Amniotic stem cell (primary cell): ENCODE data around the gene CKM.
"Not testable (repeated sequence)": the region's sequence is repeated elsewhere in the genome, so short reads cannot be mapped to it uniquely, and the experiment has no call there.

Experiments
- DNase-seq: peaks from one replicate; lab custom pipeline; 2025; lab: John Stamatoyannopoulos, UW

Gene CKM

DNA sequence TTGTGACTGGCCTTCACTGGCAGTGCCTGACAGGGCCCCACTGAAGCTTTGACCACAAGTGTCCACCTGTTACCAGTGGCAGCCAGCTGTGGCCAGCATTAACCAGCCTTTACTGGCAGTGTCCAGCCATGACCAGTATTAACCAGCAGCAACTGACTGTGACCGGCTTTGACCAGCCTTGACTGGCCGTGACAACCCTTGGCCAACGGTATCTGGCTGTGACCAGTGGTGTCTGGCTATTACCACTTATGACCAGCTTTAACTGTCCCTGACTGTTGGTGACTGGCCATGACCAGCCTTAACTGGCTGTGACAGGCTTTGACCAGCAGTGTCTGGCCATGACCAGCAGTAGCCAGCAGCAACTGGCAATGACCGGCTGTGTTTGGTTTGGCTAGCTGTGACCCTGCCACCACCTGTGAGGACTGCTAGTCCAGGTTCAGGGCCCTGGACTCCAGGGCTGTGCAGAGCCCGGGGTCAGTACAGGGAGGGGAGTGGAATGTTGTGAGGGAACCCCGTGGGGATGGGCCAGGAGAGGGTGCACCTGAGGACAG is 32.2 kb downstream of the CKM start:
- DNase-seq = no peak

DNA sequence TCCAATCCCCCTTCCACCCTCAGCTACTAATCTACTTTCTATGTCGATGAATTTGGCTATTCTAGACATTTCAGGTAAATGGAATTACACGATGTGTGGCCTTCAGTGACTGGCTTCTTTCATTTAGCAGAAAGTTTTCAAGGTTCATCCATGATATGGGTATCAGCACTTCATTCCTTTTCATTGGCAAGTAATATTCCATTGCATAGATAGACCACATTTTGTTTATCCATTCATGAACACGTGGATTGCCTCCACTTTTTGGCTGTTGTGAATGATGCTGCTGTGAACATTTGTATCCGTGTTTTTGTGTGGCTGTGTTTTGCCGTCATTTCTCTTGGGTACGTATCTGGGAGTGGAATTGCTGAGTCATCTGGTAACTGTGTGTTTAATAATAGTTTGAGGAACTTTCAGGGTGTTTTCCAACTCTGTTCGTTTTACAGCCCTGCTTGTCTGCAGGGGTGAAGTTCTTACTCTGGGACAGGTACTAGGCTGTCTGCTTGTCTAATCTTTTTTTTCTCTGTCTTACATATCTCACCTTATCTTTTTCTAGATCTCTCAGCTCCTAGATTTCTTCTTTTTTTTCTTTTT is 39.1 kb downstream of the CKM start:
- DNase-seq = no peak

DNA sequence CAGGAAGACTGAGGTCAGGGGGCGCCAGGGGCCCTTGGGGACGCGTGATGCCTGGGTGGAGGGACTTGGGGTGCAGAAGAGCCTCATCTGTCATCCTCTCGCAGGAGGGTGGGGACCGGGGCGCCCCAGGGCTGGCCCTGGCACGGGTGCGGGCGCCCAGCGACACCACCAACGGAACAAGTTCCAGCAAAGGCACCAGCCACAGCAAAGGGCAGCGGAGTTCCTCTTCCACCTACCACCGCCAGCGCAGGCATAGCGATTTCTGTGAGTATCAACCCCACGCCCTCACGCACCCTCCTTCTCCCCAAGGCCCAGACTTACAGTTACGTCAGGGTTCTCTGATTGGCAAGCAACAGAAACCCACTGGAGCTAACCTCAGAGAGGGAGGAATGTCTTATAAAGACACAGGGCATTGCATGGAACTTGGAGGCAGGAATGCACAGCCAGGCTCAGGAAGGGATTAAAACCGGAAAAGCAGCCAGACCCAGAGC is 42.2 kb downstream of the CKM start:
- DNase-seq = no peak

DNA sequence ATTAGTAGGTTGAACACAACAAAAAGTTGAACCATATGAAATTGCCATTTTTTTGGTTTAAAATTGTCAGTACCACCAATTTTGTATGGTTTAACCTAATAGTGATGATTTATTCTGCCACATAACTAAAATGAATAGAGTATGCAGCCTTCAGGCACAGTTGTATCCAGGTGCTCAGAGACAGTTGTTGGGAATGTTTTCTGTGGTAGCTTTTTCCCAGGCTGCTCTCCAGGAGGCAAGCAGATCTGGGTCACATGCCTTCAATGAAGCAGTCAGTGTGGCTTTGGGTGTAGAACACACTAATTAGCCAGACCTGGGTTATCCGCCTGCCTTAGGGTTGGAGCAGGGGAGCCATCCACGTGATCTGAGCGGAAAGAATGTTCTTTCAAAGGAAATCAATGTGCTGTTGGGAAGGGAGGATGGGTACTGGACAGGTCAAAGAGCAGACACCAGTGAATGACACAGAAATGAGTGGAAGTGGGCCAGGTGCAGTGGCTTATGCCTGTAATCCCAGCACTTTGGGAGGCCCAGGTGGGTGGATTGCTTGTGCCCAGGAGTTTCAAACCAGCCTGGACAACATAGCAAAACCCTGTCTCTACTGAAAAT is 43.0 kb downstream of the CKM start:
- no peak for DNase-seq

DNA sequence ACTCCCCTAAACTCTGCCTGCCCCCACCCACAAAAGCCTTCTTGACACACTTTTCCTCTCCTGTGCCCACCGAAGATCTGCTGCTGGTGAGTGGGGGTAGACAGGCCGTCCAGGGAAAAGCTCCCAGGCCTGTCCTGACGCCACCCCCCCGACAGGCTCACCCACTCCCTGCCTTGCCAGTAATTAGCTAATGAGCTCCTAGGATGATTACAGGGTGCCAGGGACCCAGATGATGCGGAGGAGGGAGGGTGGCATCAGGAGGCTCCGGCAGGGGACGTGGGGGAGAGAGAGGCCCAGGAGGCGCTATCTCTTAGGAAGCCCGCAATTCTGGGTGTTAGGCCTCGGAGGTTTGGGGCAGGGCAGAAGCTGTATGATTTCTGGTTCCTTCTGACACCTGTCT is 44.6 kb downstream of the CKM start:
- no peak for DNase-seq

DNA sequence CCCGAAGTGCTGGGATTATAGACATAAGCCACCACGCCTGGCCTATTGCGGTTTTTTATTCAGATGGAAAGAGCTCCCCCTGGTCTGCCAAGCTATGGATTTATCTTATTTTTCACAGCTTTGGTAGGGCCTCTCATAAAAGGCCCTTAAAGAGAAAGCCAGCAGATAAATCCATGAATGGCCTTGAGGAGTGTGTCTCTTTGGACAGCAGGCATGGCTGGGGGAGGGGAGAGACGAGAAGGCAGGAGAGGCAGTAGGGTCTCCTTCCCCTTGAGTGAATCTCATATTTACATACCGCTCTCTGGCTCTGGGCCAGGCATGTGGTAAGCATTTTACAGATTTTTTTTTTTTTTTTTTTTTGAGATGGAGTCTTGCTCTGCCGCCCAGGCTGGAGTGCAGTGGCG is 46.4 kb downstream of the CKM start:
- DNase-seq = no peak

DNA sequence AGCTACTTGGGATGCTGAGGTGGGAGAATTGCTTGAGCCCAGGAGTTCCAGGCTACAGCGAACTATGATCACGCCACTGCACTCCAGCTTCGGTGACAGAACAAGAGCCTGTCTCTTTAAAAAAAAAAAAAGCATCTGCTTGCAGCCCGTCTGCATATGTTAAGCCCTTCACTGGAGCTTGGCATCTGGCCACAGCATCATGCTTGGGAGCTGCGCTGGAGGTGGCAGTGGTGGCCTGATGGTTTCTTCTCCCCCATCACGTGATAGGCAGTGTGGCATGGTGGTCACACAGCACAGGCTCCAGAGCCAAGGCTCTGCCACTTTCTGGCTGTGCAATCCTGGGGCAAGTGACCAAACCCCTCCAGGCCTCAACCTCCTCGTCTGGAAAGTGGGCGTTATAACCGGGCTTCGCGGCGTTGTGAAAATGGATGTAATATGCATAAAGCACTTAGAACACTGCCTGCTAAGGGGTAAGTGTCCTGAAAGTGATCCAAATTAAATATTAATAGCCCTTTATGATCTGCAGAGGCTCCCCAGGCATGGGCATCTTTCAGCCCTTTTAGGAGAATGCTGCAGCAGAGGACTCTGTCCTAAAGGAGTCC is 47.2 kb downstream of the CKM start:
- no peak for DNase-seq

DNA sequence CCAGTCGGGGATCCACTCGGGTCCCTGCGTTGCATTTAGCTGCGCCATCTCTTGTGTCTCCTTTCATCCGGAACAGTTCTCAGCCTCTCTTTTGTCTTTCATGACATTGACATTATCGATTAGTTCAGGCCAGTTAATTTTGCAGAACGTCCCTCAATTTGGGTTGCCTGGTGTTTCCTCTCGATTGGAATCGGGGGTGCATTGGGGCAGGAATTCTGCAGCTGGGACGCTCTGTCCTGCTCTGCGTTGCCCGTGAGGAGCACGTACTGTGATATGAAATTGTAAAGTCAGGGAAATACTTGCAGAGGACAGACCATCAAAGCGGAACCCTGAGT is 49.2 kb downstream of the CKM start:
- no peak for DNase-seq

DNA sequence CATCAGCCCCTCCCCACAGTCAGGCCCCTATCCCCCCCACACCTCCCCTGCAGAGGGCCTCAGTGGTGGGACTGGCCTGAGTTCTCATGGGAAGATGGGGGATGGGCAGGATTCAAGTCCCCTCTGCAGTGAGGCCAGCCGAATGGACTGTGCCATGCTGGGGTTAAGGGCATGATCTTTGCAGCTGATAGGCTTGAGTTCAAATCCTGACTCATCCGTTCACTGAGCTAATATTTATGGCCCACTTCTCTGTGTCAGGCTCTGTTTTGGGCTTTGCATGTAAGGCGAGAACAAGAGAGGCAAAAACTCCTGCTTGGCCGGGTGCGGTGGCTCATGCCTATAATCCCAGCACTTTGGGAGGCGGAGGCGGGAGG is 51.0 kb downstream of the CKM start:
- DNase-seq = no peak

DNA sequence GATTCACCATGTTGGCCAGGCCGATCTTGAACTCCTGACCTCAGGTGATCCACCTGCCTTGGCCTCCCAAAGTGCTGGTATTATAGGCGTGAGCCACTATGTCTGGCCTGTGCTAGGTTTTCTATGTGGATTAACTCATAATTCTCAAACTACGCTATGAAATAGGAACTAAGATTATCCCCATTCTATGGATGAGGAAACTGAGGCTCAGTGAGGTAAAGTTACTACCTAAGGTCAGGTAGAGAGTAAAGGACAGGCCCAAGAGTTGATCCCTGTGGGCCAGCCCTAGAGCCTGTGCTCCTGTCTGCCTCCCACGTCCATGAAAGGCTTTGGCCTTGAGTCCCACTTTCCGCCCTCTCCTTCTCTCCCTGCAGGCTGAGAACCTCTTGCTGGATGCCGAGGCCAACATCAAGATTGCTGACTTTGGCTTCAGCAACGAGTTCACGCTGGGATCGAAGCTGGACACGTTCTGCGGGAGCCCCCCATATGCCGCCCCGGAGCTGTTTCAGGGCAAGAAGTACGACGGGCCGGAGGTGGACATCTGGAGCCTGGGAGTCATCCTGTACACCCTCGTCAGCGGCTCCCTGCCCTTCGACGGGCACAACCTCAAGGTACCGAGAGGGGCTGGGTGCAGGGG is 51.5 kb downstream of the CKM start:
- no peak for DNase-seq

DNA sequence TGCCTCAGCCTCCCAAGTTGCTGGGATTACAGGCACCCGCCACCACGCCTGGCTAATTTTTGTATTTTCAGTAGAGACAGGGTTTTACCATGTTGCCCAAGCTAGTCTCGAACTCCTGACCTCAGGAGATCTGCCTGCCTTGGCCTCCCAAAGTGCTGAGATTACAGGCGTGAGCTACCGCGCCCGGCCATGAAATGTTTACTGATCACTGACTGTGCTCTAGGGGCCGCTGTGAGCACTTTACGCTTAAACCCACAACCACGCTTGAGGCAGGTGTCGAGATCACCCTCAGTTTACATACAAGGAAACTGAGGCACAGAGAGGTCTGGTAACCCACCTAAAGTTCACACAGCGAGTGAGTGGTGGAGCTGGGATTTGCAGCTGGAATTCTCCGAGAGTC is 52.7 kb downstream of the CKM start:
- DNase-seq = not testable (repeated sequence)

DNA sequence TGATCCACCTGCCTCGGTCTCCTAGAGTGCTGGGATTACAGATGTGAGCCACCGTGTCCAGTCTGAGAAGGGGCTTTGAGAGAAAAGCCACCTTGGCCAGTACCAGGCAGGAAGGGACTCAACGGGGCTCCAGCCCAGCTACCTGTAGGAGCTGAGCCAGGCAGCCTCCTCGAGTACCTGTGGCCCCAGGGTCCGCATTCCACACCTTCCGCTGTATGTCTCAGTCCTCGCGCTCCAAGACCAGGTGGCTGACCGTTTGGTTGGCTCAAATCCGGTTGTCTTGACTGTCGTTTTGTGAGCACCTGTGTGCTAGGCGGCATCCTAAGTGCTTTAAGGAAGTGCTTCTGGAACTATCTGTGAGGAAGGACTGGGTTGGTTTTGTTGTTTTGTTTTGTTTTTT is 55.4 kb downstream of the CKM start:
- DNase-seq = no peak

DNA sequence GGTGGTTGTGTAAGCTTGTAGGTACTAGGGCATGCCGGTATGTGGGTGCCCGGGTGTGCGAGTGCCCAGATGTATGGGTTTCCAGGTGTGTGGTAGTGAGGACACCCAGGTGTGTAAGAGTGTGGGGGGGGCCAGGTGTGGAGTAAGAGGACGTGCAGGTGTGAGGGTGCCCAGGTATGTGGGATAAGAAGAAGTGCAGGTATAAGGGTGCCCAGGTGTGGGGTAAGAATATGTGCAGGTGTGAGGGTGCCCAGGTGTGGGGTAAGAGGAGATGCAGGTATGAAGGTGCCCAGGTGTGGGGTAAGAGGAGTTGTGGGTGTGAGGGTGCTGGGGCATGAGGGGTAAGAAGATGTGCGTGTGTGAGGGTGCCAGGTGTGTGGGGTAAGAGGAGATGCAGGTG is 57.3 kb downstream of the CKM start:
- no peak for DNase-seq

DNA sequence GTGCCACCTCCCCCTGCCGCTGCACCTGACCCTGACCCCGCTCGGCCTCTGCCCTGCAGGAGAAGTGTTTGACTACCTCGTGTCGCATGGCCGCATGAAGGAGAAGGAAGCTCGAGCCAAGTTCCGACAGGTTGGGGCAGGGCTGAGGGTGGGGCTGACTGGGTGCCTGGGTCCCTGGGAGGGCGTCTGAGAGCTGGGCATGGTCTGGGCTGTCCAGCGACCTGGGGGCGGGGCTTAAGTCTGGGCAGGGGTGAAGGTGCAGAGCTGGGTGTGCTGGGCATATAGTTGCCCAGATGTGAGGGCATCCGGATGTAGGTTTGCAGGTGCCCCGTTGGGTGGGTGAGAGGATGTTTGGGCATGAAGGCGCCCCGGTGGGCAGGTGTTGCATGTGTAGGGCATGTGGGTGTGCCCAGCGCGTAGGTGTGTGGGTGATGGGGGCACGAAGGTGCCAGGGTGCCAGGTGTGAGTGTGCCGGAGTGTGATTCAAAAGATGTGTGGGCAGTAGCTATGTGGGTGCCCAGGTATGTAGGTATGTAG is 57.8 kb downstream of the CKM start:
- no peak for DNase-seq

DNA sequence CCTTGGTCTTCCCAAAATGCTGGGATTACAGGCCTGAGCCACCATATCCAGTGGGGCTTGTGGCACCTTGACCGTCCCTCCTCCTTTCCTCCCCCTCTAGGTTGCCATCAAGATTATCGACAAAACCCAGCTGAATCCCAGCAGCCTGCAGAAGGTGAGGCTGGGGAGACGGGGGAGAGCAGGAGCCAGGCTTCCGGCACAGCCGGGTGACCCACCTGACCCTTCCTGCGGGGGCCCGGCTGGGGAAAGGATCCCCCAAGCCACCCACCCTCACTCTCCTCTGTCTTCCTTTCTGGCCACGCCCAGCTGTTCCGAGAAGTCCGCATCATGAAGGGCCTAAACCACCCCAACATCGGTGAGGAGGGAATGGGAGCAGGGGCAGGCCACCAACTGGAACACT is 59.7 kb downstream of the CKM start:
- DNase-seq = no peak

DNA sequence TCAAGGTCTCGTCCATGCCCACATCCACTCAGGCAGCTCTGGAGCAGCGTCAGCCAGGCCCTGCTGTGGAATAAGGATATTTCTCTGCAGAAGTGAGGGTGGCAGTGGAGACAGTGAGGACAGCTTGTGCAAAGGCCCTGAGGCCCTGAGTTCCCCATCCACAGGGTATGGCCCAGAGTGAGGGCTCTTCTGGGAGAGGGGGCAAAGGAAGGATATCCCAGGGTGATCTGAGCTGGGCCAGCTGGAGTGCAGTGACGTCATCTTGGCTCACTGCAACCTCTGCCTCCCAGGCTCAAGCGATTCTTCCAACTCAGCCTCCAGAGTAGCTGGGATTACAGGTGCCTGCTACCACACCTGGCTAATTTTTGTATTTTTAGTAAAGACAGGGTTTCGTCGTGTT is 60.1 kb downstream of the CKM start:
- no peak for DNase-seq

DNA sequence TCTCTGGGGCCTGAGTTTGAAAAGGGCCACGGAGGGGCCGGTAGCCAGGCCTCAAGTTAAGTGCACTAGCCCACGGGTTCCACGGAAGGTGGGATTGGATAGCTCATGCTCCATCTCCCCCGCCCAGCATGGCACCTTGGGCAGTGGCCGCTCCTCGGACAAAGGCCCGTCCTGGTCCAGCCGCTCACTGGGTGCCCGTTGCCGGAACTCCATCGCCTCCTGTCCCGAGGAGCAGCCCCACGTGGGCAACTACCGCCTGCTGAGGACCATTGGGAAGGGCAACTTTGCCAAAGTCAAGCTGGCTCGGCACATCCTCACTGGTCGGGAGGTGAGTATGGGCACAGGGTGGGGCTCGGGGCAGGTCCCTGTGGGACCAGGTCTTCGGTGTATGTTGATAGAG is 63.8 kb downstream of the CKM start:
- no peak for DNase-seq

DNA sequence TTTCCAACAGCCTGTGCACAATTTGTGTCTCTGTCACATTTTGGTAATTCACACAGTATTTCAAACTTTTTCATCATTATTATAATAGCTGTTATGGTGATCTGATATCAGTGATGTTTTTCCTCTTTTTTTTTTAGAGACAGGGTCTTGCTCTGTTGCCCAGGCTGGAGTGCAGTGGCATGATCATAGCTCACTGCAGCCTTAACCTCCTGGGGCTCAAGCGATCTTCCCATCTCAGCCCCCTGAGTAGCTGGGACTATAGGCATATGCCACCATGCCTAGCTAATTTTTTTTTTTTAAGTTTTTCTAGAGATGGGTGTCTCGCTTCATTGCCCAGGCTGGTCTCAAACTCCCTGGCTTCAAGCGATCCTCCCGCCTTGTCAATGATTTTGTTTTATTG is 65.8 kb downstream of the CKM start:
- no peak for DNase-seq
